ENCODE results near the gene RNASE8. TPM values are rescaled to one million over a fixed set of nuclear protein-coding genes. Genes with fewer than 3 reads are reported as not detected.

Gene RNASE8
- total and polyA plus RNA-seq, 2 of the 8 experiments (the other 6 are each of a cell fraction or from before 2014, with no cell fraction given): not detected

DNA sequence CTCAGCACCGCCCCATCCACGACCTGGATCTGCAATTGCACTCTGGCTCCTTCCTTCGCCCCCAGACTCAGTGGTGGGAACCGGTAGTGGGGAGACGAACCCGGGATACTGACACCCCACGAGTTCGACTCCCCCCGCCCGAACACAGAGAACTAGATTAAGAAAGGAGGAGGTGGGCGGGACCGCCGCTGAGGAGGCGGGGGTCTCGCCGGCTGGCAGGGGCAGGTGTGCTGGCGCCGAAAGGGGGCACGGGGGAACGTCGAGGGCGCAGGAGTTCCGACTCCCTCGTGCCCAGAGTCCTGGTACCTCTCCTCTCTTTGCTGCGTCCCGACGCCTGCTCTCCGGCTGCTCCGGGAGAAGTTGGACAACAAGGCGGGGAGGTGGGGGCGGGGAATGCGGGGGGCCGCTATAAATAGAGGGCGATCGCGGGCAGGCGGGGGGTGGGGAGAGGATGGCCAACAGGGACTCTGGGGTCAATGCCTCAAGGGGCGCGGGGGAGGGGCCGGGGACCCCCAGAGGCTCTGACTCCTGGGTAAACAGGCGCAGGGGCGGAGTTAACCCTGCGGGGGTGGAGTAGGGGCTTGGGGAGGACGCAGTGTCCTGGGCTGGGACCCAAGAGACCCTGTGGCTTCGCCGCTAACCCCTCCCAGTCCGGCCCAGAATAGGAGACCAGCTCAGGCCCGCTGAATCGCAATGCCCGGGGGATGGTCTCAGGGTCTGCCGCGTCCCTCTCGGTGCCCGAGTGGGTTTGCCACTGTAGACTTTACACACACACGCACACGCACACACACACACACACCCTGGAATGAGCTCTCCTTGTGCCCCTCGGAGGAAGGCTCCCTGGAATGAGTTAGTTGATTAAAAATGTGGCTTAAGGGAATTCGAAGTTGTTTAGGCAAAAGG, 32.0 kb upstream of the RNASE8 start (continued):
- no peak for TF ChIP-seq CBX8 (IDR thresholded peaks at IDR 0.05; ENCODE audit: borderline replicate concordance, low read depth, low read length)
- TF ChIP-seq BRCA1 (IDR thresholded peaks at IDR 0.05; ENCODE audit: low read depth, low read length): no peak
- no peak for TF ChIP-seq JUND (IDR thresholded peaks at IDR 0.05; ENCODE audit: low read length)
- no peak for TF ChIP-seq CREB1 (IDR thresholded peaks at IDR 0.05)
- no peak for TF ChIP-seq SRF (IDR thresholded peaks at IDR 0.05; ENCODE audit: low read depth, low read length)
- TF ChIP-seq EGR1 (IDR thresholded peaks at IDR 0.05; ENCODE audit: borderline replicate concordance, low read depth, low read length): peak; percentile 59; the same call in 1 of the 2 replicates
- TF ChIP-seq RNF2 (IDR thresholded peaks at IDR 0.05; ENCODE audit: borderline replicate concordance, low read depth, low read length, missing control alignments, poor library complexity, severe bottlenecking): no peak
- no peak for TF ChIP-seq GABPA (IDR thresholded peaks at IDR 0.05; ENCODE audit: borderline replicate concordance, insufficient read depth, low read length)
- TF ChIP-seq POU5F1 (IDR thresholded peaks at IDR 0.05; ENCODE audit: low read depth, low read length): no peak
- no peak for TF ChIP-seq YY1 (IDR thresholded peaks at IDR 0.05; ENCODE audit: low read depth, low read length)
- no peak for TF ChIP-seq SIX5 (IDR thresholded peaks at IDR 0.05; ENCODE audit: low read depth, low read length)
- TF ChIP-seq POLR2AphosphoS5 (IDR thresholded peaks at IDR 0.05; ENCODE audit: low read depth, low read length): no peak
- TF ChIP-seq CHD1 (IDR thresholded peaks at IDR 0.05; ENCODE audit: low read depth, low read length): no peak
- TF ChIP-seq KDM4A (IDR thresholded peaks at IDR 0.05; ENCODE audit: low read depth, low read length, severe bottlenecking): peak; percentile 32
- TF ChIP-seq, protein P1, sequence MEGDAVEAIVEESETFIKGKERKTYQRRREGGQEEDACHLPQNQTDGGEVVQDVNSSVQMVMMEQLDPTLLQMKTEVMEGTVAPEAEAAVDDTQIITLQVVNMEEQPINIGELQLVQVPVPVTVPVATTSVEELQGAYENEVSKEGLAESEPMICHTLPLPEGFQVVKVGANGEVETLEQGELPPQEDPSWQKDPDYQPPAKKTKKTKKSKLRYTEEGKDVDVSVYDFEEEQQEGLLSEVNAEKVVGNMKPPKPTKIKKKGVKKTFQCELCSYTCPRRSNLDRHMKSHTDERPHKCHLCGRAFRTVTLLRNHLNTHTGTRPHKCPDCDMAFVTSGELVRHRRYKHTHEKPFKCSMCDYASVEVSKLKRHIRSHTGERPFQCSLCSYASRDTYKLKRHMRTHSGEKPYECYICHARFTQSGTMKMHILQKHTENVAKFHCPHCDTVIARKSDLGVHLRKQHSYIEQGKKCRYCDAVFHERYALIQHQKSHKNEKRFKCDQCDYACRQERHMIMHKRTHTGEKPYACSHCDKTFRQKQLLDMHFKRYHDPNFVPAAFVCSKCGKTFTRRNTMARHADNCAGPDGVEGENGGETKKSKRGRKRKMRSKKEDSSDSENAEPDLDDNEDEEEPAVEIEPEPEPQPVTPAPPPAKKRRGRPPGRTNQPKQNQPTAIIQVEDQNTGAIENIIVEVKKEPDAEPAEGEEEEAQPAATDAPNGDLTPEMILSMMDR (IDR thresholded peaks at IDR 0.05; ENCODE audit: control extremely low read depth in 1 of 3, insufficient read depth in 1 of 3, low read depth in 1 of 3, low read length in 3 of 3): no peak
- no peak for TF ChIP-seq CHD2 (IDR thresholded peaks at IDR 0.05; ENCODE audit: low read length)
- TF ChIP-seq TCF12 (IDR thresholded peaks at IDR 0.05; ENCODE audit: low read depth, low read length): no peak
- TF ChIP-seq SP2 (IDR thresholded peaks at IDR 0.05; ENCODE audit: low read length): no peak
- no peak for TF ChIP-seq NANOG (IDR thresholded peaks at IDR 0.05; ENCODE audit: insufficient read depth, low read depth, low read length, poor library complexity, severe bottlenecking)
- TF ChIP-seq RAD21 (IDR thresholded peaks at IDR 0.05 in 1 of 2, conservative IDR thresholded peaks at IDR 0.05 in 1 of 2; ENCODE audit: low read depth in 2 of 2, low read length in 2 of 2): no peak
- no peak for TF ChIP-seq HDAC6 (IDR thresholded peaks at IDR 0.05; ENCODE audit: low read depth, low read length)
- TF ChIP-seq FOSL1 (IDR thresholded peaks at IDR 0.05; ENCODE audit: insufficient read depth, low read depth, low read length): no peak
